ENCODE results near the gene RNF121. TPM values are rescaled to one million over a fixed set of nuclear protein-coding genes. Genes with fewer than 3 reads are reported as not detected.
A peak's percentile ranks its signal among the peaks of the same experiment; 100 is the strongest.

RNF121 gene
- total RNA-seq, 1 donor: 32.2 TPM

- Histone ChIP-seq H3K4me3 (ENCODE audit: insufficient read depth, low read length) (no peak overlapping the region), H3K79me2 (ENCODE audit: insufficient read depth, low read length) (peaks cover 75% of the 10 kb centered on the region), H3K9me3 (ENCODE audit: low read depth, low read length) (no peaks in the 10 kb centered on the region), H3K36me3 (ENCODE audit: insufficient read depth, low read length) (no peaks in the 10 kb centered on the region), H3K4me2 (ENCODE audit: insufficient read depth, low read length) (no peak overlapping the region), H3K4me1 (ENCODE audit: insufficient read depth, low read length) (peaks cover 41% of the 10 kb centered on the region), H4K20me1 (ENCODE audit: insufficient read depth, low read length) (peaks cover 16% of the 10 kb centered on the region), H3K27me3 (ENCODE audit: insufficient read depth, low read length) (no peaks in the 10 kb centered on the region), H2AFZ (ENCODE audit: low read length) (no peak overlapping the region), H3K27ac (ENCODE audit: low read depth, low read length) (no peak overlapping the region)
- DNase-seq (ENCODE audit: insufficient read length, low spot score, missing footprints): no peak
- no peak for TF ChIP-seq CTCF (IDR thresholded peaks at IDR 0.05; ENCODE audit: extremely low read depth, low read depth, low read length)
Measured at GRCh38 chr11:71949034-71949433, 20.2 kb downstream of the RNF121 start.

GRCh38 chr11:71951741-71952310, 23.0 kb downstream of the RNF121 start:
- Histone ChIP-seq H3K9me3 (ENCODE audit: low read depth, low read length) (no peaks in the 10 kb centered on the region), H3K27ac (ENCODE audit: low read depth, low read length) (no peak overlapping the region), H3K79me2 (ENCODE audit: insufficient read depth, low read length) (peaks cover 96% of the 10 kb centered on the region), H2AFZ (ENCODE audit: low read length) (no peak overlapping the region), H3K4me2 (ENCODE audit: insufficient read depth, low read length) (no peak overlapping the region), H3K4me1 (ENCODE audit: insufficient read depth, low read length) (peaks cover 15% of the 10 kb centered on the region), H4K20me1 (ENCODE audit: insufficient read depth, low read length) (peaks cover 41% of the 10 kb centered on the region), H3K36me3 (ENCODE audit: insufficient read depth, low read length) (no peaks in the 10 kb centered on the region), H3K4me3 (ENCODE audit: insufficient read depth, low read length) (no peak overlapping the region), H3K27me3 (ENCODE audit: insufficient read depth, low read length) (no peaks in the 10 kb centered on the region)
- DNase-seq (ENCODE audit: insufficient read length, low spot score, missing footprints): no peak
- no peak for TF ChIP-seq CTCF (IDR thresholded peaks at IDR 0.05; ENCODE audit: extremely low read depth, low read depth, low read length)

GRCh38 chr11:71955898-71956456, 27.1 kb downstream of the RNF121 start:
- H4K20me1 ChIP-seq (ENCODE audit: insufficient read depth, low read length): peaks cover 47% of the 10 kb centered on the region
- peak; percentile 58 for DNase-seq (ENCODE audit: insufficient read length, low spot score, missing footprints)
- H3K9me3 ChIP-seq (ENCODE audit: low read depth, low read length): no peaks in the 10 kb centered on the region
- peaks cover 9% of the 10 kb centered on the region for H3K36me3 ChIP-seq (ENCODE audit: insufficient read depth, low read length)
- no peak overlapping the region for H3K27ac ChIP-seq (ENCODE audit: low read depth, low read length)
- TF ChIP-seq CTCF (IDR thresholded peaks at IDR 0.05; ENCODE audit: extremely low read depth, low read depth, low read length): no peak
- no peaks in the 10 kb centered on the region for H3K4me1 ChIP-seq (ENCODE audit: insufficient read depth, low read length)
- H2AFZ ChIP-seq (ENCODE audit: low read length): no peak overlapping the region
- no peaks in the 10 kb centered on the region for H3K27me3 ChIP-seq (ENCODE audit: insufficient read depth, low read length)
- H3K4me2 ChIP-seq (ENCODE audit: insufficient read depth, low read length): no peak overlapping the region
- no peak overlapping the region for H3K4me3 ChIP-seq (ENCODE audit: insufficient read depth, low read length)
- peaks cover 83% of the 10 kb centered on the region for H3K79me2 ChIP-seq (ENCODE audit: insufficient read depth, low read length)

GRCh38 chr11:71962428-71963038, 33.7 kb downstream of the RNF121 start:
- H3K4me2 ChIP-seq (ENCODE audit: insufficient read depth, low read length): no peak overlapping the region
- no peak for DNase-seq (ENCODE audit: insufficient read length, low spot score, missing footprints)
- no peaks in the 10 kb centered on the region for H3K27me3 ChIP-seq (ENCODE audit: insufficient read depth, low read length)
- peaks cover 24% of the 10 kb centered on the region for H3K36me3 ChIP-seq (ENCODE audit: insufficient read depth, low read length)
- peaks cover 10% of the 10 kb centered on the region for H4K20me1 ChIP-seq (ENCODE audit: insufficient read depth, low read length)
- H3K9me3 ChIP-seq (ENCODE audit: low read depth, low read length): no peaks in the 10 kb centered on the region
- no peak for TF ChIP-seq CTCF (IDR thresholded peaks at IDR 0.05; ENCODE audit: extremely low read depth, low read depth, low read length)
- H3K4me1 ChIP-seq (ENCODE audit: insufficient read depth, low read length): peaks cover 7% of the 10 kb centered on the region
- H2AFZ ChIP-seq (ENCODE audit: low read length): peak overlapping the region; percentile 12
- peak overlapping the region; percentile 65 for H3K27ac ChIP-seq (ENCODE audit: low read depth, low read length)
- H3K79me2 ChIP-seq (ENCODE audit: insufficient read depth, low read length): peaks cover 33% of the 10 kb centered on the region
- H3K4me3 ChIP-seq (ENCODE audit: insufficient read depth, low read length): no peak overlapping the region
